Measurements from ENCODE around the gene SLC50A1.
"Not testable (repeated sequence)": the region's sequence is repeated elsewhere in the genome, so short reads cannot be mapped to it uniquely, and the experiment has no call there.

The SLC50A1 gene

DNA sequence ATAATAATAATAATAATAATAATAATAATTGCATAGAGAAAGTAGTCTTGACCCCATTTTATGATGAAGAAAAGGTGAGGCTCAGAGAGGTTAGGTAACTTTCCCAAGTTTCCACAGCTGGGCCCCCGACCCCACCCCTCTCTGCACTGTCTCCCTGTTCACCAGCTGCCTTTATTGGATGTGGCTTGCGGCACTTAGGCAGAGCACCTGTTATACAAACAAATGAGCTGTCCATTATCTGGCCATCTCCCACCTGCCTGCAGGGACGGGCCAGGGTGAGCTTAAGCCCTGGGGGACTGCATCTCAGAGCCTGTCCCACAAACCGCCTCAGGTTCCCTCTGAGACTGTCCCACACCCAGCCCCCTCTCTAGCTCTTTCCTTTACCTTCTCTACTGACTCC, 18.0 kb upstream of the SLC50A1 start:
- DNase-seq, result no peak

DNA sequence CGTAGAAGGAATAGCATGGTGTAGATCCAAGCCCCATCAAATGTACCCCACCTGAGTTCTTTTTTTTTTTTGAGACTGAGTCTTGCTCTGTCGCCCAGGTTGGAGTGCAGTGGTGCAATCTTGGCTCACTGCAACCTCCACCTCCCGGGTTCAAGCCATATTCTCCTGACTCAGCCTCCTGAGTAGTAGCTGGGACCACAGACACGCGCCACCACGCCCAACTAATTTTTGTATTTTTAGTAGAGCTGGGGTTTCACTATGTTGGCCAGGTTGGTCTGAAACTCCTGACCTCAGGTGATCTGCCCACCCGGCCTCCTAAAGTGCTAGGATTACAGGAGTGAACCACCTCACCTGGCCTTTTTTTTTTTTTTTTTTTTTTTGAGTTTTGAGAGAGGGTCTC, 17.6 kb upstream of the SLC50A1 start:
- not testable (repeated sequence) for DNase-seq

GRCh38 chr1:155120253-155120652, 15.4 kb upstream of the SLC50A1 start:
- DNase-seq, result no peak

DNA sequence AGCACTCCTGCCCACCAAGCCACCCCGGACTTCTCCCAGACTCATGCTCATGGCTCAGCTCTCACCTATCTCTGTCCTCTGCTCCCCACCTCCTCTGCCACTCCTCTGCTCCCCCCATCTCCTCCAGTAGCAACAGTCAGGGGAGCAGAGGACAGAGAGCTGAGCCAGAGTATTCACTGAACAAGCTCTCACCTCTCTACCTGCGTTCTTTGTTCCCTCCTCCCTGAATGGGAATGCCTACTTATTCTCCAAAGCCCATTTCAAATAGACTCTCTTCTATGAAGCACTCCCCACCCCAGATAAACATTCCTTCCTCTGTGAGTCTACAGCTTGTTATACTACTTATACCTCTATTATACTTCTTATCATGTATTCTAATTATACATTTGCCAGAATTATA, 14.4 kb upstream of the SLC50A1 start:
- DNase-seq, result no peak

DNA sequence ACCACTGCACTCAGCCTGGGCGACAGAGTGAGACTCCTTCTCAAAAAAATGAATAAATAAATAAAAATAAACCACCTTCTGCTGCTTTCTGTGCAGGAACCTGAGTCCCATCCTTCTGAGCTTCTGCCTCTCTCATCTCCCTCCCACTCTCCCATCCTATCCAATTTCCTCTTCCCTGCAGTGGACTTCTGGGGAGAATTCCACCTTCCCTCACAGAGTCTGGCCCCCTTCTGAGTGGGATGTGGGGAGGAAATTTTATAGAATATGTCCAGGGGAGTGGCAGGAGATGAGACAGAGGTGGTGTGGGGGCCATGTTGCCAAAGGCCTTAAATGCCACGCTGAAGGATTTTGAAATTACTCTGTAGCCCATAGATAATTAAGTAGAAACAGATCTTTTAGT, 13.3 kb upstream of the SLC50A1 start:
- DNase-seq, result no peak

- no peak for DNase-seq
Measured at GRCh38 chr1:155123801-155124200, 11.9 kb upstream of the SLC50A1 start.

GRCh38 chr1:155124503-155125463, 10.9 kb upstream of the SLC50A1 start:
- no peak for DNase-seq

DNA sequence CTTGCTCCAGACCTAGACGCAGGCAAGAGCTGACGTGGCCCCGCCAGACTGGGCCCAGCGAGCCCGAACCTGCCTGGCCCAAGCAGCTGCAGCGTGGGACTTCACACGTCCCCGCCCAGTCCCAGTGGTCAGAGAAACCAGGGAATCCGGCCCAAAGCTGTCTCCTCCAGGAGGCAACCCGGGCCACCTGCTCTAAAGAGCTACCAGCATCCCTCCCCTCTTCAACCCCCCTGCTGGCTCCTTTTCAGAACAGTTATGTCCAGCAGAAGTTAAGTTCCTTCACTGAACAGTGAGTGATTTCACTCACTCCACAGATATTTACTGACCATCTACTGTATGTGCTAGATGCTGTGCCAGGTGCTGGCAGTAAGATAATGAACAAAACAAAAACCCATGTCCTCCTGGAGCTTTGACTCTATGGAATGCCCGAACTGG, 10.1 kb upstream of the SLC50A1 start:
- no peak for DNase-seq

DNA sequence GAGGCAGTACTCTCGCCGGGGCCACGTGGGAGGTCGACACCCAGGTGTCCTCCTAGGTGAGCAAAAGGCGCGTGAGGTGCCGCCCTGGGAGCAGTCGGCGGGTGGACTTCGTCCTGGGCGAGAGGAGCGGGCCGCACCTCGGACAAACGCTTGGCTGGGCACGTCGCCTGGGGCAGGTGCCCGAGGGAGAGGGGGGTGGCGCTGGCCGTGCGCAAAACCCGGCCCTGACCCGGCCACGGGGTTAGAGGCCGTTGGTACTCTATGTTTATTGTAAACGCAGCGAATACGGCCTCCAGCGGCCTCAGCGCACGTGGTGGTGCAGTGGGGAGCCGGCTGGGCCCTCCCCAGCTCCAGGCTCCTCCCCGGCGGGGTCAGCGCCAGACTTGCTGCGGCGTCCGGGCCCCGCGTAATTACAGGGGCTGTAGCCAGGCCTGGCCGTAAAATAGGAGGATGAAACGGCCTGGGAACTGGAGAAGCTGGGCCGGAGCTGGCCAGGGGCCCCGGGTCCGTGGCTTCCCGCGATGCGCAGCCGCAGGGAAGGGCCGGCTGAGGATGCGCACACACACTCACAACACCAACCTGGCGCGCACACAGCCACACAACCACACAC, 9.6 kb upstream of the SLC50A1 start:
- no peak for DNase-seq

DNA sequence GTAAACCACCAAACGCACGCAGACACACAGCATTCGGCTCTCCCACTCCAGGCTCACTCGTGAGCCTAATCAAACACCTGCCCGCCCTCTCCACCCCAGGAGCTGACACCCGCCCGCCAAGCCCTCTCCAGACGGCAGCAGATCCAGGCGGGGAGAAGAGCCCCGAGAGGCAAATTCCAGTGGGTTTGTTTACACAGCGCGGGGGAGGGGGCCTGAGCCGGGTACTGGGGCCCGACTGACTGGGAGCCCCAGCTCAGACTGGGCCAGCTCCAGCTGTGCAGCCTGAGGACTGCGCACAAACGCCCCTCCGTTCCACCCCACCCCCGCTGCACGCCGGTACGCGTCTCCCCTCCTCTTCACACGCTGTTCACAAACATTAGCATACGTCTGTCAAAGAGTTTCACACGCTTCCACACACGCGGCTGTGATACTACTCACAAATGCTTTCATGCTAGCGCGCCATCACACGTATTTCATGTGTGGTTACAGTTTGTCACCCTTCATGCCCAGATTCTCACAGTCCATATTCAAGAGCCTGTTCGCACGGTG, 9.0 kb upstream of the SLC50A1 start:
- DNase-seq, result peak; percentile 17

DNA sequence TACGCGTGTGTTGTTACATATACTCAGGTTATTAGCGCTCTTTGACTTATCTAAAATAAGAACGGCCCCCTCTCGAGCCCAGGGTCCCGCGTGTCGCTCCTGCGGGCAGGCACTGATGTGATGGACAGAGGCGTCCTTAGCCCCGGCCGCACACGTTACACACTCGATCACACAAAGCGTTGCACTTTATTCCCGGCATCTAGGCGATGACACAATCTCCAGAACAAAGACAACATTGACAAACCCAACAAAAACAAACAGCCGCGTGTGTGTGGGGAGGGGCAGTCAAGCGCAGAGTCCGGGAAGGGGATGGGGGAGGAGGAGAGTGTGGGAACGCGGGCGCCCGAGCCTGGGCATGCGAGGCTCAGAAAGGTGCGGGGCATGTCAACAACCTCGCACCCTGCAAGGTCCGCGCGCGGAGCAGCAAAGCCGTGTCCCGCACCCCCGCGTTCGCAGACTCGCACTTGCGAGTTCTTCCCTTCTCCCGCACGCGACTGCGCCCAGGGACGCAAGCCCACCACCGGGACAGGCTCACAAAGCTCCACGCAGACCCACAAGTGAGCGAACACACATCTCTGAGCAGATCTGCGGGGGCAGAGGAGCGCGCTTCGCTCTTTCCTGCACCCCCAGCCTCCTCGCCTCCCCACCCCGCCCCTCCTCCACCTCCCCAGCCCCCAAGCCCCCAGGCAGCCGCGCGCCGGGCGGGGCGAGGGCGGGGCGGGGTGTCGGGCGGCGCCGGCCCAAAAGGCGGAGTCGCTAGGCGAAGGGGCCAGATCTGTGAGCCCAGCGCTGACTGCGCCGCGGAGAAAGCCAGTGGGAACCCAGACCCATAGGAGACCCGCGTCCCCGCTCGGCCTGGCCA, 8.3 kb upstream of the SLC50A1 start, which contains the start of gene EFNA1:
EFNA1 (plus strand) TSS at position 772 of the 862 bp plus-strand sequence. CDS start 102 bp downstream, outside the sequence.
- DNase-seq, result peak; percentile 47

- DNase-seq, result no peak
Measured at GRCh38 chr1:155127967-155128754, 7.5 kb upstream of the SLC50A1 start.

DNA sequence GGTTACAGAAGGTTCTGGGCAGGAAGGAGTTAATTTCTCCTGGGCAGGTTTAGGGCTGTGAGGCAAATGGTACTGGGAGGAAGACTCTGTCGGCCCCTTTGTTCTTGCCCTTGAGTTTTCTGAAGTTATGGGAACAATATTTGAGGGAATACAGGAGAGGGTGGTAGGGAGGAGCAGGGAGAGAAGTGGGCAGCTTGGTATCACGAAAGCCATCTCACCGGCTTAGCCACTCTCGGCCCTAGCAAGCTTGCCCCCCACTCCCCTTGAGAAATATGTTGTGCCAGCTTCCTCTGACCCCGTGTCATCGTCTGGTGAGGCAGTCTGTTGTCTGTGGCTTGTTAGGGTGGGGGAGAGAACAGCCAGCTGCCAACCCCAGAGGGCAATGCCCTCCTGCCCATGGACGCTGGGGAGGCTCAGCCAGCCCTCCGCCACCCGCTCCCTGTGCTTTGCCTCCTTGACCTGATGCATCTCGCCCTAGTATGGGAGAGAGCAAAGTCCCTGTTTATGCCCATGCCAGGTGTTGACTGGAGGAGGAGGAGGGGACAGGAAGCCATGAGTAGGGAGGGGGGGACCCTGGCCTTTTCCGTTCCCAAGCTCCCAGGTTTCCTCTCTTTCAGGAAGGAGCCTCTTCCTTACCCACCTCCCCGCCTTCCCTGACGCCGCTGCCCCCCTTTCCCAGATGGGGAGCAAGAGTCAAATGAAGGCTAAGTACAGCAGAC, 6.7 kb upstream of the SLC50A1 start:
- no peak for DNase-seq

DNA sequence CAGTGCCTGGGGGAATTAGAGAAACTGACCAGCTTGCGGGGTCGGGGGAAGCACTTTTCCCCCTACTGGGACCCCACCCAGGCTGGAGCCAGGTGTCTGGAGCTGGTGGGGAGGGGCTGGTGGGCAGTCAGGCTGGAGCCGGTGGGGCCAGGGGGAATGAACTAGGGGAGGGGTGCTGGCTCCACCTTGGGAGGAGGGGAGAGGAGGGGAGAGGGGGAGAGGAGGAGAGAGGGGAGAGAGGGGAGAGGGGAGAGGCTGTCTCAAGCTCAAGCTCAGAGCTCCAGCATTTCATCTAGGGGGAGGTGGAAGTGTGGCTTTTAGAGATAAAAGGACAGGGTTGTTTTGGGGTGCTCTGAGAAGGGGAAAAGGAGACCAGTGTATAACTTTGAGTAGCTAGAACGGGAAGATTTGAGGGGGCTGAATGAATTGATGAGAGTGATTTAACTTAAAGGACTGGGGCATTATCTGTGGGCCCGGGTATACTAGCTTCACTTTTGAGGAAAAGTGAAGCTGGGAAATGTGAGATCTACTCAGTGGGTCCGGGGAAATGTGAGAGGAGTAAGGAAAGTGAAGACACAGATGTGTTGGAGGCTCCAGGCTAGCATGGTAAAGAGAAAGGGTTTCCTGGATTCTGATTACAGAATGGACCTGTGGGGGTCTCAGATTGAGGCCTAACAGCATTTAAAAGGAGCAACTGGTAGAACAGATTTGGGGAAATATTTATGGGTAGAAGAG, 5.2 kb upstream of the SLC50A1 start:
- no peak for DNase-seq

DNA sequence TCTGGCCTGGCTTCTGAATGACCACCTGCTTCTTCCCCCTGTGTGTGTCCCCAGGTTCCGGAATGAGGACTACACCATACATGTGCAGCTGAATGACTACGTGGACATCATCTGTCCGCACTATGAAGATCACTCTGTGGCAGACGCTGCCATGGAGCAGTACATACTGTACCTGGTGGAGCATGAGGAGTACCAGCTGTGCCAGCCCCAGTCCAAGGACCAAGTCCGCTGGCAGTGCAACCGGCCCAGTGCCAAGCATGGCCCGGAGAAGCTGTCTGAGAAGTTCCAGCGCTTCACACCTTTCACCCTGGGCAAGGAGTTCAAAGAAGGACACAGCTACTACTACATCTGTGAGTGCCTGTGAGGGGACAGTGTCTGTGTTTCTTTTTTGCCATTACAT, 4.4 kb upstream of the SLC50A1 start:
- no peak for DNase-seq

- DNase-seq, result no peak
Measured at GRCh38 chr1:155131856-155132255, 3.8 kb upstream of the SLC50A1 start.

- DNase-seq, result no peak
Measured at GRCh38 chr1:155133799-155134281, 1.8 kb upstream of the SLC50A1 start.

DNA sequence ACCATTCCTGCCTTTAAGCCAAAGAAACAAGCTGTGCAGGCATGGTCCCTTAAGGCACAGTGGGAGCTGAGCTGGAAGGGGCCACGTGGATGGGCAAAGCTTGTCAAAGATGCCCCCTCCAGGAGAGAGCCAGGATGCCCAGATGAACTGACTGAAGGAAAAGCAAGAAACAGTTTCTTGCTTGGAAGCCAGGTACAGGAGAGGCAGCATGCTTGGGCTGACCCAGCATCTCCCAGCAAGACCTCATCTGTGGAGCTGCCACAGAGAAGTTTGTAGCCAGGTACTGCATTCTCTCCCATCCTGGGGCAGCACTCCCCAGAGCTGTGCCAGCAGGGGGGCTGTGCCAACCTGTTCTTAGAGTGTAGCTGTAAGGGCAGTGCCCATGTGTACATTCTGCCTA, 1.3 kb upstream of the SLC50A1 start:
- no peak for DNase-seq

DNA sequence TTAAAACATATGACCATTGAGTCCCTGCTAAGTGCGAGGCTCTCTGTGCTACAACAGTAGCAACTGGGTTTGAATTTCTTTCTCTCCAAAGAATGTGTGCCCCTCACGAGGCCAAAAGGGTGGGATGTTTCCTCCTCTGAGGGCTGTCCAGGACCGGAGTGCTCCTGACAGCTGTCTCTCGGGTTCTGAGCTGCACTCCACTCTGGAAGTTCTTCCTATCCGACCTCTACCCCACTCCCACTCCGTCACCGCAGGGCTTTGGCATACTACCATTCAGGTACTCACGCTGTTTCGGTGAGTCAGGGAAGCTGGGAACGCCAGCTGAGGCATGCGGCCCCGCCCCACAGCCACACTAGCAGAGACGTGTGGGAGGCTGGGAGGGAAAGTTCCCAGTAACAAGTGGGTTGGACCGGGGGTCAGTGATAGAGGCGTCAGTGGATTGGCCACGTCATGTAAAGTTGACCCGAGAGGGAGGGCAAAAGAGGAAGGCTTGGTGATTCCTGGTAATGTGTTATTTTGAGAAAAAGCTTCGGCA, 705 bp upstream of the SLC50A1 start:
- peak; percentile 75 for DNase-seq

- DNase-seq, result no peak
Measured at GRCh38 chr1:155136748-155137147, 1.1 kb downstream of the SLC50A1 start.
